ENCODE results near the gene LAGE3. TPM values are rescaled to one million over a fixed set of nuclear protein-coding genes. Genes with fewer than 3 reads are reported as not detected.

Gene LAGE3
- total RNA-seq, 1 donor from 2014 or later: 14.7 TPM

DNA sequence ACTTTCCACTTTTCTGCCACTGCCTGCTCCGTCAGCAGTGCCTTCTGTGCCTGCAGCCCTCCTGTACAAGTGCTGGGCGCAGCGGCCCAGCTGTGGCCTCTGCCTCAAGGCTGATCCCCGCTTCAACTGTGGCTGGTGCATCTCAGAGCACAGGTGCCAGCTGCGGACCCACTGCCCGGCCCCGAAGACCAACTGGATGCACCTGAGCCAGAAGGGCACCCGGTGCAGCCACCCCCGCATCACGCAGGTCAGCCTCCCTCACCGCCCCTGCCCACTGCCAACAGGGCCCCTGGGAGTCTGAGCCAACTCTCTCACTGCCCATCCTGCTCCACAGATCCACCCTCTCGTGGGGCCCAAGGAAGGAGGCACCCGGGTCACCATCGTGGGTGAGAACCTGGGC lies 13.5 kb downstream of the LAGE3 start:
- Histone ChIP-seq H3K27me3 (ENCODE audit: control insufficient read depth, insufficient read depth, low read length) (no peaks in the 10 kb centered on the region), H3K36me3 (ENCODE audit: control insufficient read depth, insufficient read depth, low read length) (peaks cover 36% of the 10 kb centered on the region), H3K4me3 (ENCODE audit: low read depth, low read length) (no peak overlapping the region)
- TF ChIP-seq, protein P1, sequence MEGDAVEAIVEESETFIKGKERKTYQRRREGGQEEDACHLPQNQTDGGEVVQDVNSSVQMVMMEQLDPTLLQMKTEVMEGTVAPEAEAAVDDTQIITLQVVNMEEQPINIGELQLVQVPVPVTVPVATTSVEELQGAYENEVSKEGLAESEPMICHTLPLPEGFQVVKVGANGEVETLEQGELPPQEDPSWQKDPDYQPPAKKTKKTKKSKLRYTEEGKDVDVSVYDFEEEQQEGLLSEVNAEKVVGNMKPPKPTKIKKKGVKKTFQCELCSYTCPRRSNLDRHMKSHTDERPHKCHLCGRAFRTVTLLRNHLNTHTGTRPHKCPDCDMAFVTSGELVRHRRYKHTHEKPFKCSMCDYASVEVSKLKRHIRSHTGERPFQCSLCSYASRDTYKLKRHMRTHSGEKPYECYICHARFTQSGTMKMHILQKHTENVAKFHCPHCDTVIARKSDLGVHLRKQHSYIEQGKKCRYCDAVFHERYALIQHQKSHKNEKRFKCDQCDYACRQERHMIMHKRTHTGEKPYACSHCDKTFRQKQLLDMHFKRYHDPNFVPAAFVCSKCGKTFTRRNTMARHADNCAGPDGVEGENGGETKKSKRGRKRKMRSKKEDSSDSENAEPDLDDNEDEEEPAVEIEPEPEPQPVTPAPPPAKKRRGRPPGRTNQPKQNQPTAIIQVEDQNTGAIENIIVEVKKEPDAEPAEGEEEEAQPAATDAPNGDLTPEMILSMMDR (IDR thresholded peaks at IDR 0.05; ENCODE audit: insufficient read depth, low read length, severe bottlenecking): no peak
- DNase-seq (ENCODE audit: low read depth) (no peak), FAIRE-seq (no peak)

DNA sequence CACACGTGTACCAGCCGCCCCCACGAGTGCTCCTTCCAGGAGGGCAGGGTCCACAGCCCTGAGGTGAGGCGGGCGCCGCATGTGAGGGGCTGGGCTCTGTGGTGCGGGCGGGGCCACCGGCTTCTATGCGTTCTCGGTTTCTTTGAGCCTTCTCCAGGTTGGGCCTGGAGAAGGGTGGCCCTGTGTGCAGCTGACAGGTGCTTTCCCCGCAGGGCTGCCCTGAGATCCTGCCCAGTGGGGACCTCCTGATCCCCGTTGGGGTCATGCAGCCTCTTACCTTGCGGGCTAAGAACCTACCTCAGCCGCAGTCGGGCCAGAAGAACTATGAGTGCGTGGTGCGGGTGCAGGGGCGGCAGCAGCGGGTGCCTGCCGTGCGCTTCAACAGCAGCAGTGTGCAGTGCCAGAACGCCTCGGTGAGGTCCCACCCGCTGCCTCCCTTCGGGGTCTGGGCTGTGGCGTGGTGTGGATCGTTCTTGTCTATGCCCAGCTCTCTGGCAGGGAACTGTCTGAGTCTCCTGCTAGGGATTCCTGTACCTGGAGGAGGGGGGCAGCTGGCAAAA lies 14.2 kb downstream of the LAGE3 start:
- no peak overlapping the region for H3K4me3 ChIP-seq (ENCODE audit: low read depth, low read length)
- FAIRE-seq: no peak
- DNase-seq (ENCODE audit: low read depth): no peak
- H3K36me3 ChIP-seq (ENCODE audit: control insufficient read depth, insufficient read depth, low read length): peaks cover 37% of the 10 kb centered on the region
- TF ChIP-seq, protein P1 (IDR thresholded peaks at IDR 0.05; ENCODE audit: insufficient read depth, low read length, severe bottlenecking): no peak
- H3K27me3 ChIP-seq (ENCODE audit: control insufficient read depth, insufficient read depth, low read length): no peaks in the 10 kb centered on the region

DNA sequence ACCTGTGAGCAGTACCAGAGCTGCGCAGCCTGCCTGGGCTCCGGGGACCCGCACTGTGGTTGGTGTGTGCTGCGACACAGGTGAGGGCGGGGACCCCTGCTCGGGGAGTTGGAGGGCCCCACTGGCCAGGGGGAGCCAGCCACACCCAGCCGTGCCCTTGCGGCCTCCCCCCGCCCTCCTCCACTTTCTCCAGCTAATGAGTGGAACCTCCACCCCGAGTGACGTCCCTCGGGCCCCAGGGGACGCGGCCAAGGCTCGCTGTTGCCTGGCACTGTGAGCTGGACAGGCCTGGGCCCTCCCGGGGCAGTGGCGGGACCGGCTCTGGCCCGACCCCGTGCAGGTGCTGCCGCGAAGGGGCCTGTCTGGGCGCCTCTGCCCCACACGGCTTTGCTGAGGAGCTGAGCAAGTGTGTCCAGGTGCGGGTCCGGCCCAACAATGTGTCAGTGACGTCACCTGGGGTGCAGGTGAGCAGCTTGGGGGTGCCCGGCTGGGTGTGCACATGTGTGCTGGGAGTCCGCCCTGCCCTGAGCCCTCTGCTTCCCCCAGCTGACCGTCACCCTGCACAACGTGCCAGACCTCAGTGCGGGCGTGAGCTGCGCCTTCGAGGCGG lies 15.4 kb downstream of the LAGE3 start:
- no peak for FAIRE-seq
- peaks cover 30% of the 10 kb centered on the region for H3K36me3 ChIP-seq (ENCODE audit: control insufficient read depth, insufficient read depth, low read length)
- TF ChIP-seq, protein P1 (IDR thresholded peaks at IDR 0.05; ENCODE audit: insufficient read depth, low read length, severe bottlenecking): no peak
- H3K27me3 ChIP-seq (ENCODE audit: control insufficient read depth, insufficient read depth, low read length): no peaks in the 10 kb centered on the region
- DNase-seq (ENCODE audit: low read depth): no peak
- no peak overlapping the region for H3K4me3 ChIP-seq (ENCODE audit: low read depth, low read length)

DNA sequence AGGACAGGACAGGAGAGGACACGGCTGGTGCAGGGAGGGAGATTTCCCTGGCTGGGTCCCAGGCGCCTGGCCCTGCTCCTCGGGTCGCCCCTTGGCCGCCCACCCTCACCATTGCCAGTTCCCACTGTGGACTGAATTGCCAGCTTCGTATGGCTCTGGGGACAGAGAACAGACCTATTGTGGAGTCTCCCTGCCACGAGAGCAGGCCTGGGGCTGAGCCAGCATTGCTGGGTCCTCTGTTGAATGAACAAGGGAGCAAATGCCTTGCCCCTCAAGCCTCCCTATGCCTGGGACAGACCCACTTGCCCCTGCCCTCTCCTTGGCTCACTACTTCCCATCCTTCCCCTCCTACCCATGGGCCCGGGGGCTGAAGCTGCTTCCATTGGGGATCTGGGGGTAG lies 16.7 kb downstream of the LAGE3 start:
- Histone ChIP-seq H3K36me3 (ENCODE audit: control insufficient read depth, insufficient read depth, low read length) (peaks cover 25% of the 10 kb centered on the region), H3K27me3 (ENCODE audit: control insufficient read depth, insufficient read depth, low read length) (no peaks in the 10 kb centered on the region), H3K4me3 (ENCODE audit: low read depth, low read length) (no peak overlapping the region)
- TF ChIP-seq, protein P1 (IDR thresholded peaks at IDR 0.05; ENCODE audit: insufficient read depth, low read length, severe bottlenecking): no peak
- DNase-seq (ENCODE audit: low read depth) (no peak), FAIRE-seq (no peak)

DNA sequence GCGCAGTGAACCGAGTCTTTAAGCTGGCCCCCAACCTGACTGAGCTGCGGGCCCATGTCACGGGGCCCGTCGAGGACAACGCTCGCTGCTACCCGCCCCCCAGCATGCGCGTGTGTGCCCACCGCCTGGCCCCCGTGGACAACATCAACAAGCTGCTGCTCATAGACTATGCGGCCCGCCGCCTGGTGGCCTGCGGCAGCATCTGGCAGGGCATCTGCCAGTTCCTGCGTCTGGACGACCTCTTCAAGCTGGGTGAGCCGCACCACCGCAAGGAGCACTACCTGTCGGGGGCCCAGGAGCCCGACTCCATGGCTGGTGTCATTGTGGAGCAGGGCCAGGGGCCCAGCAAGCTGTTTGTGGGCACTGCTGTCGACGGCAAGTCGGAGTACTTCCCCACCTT lies 18.8 kb downstream of the LAGE3 start:
- DNase-seq (ENCODE audit: low read depth): no peak
- no peak overlapping the region for H3K4me3 ChIP-seq (ENCODE audit: low read depth, low read length)
- FAIRE-seq: no peak

More for the DNA sequence above, 18.8 kb downstream of the LAGE3 start:
- Histone ChIP-seq H3K36me3 (ENCODE audit: control insufficient read depth, insufficient read depth, low read length) (peaks cover 17% of the 10 kb centered on the region), H3K27me3 (ENCODE audit: control insufficient read depth, insufficient read depth, low read length) (no peaks in the 10 kb centered on the region)
- TF ChIP-seq, protein P1 (IDR thresholded peaks at IDR 0.05; ENCODE audit: insufficient read depth, low read length, severe bottlenecking): peak; percentile 18

All from bronchial epithelial cell (primary cell).